DMS 273 treated with DMSO at 0.1 percent for 48 hours (cell line): Measurements from ENCODE around the gene REELD1.

Source experiments
- DNase-seq: peaks from one replicate; lab custom pipeline; 2025; lab: John Stamatoyannopoulos, UW

Gene REELD1

GRCh38 chr4:146214238-146214637, at the start of gene REELD1:
Gene REELD1 (plus strand): TSS chr4:146214538. CDS start chr4:146216953, 2,415 bp downstream.
- DNase-seq = no peak

- no peak for DNase-seq
These were observed 49.1 kb upstream of the REELD1 start for GRCh38 chr4:146165221-146165620.

- DNase-seq = no peak
These were observed 48.5 kb upstream of the REELD1 start for GRCh38 chr4:146165840-146166239.

- no peak for DNase-seq
These were observed 44.2 kb upstream of the REELD1 start for GRCh38 chr4:146170149-146170548.

GRCh38 chr4:146175541-146176453, 38.5 kb upstream of the REELD1 start, which contains the start of gene LSM6:
Gene LSM6 (plus strand): TSS chr4:146175718. CDS start chr4:146182922, 7,204 bp downstream.
- peak; percentile 50 for DNase-seq

- no peak for DNase-seq
These were observed 37.4 kb upstream of the REELD1 start for GRCh38 chr4:146176891-146177290.

- DNase-seq = no peak
These were observed 36.2 kb upstream of the REELD1 start for GRCh38 chr4:146178126-146178525.

- no peak for DNase-seq
These were observed 34.5 kb upstream of the REELD1 start for GRCh38 chr4:146179784-146180370.

- no peak for DNase-seq
These were observed 31.9 kb upstream of the REELD1 start for GRCh38 chr4:146182443-146182842.

GRCh38 chr4:146183209-146183608, 31.1 kb upstream of the REELD1 start:
- DNase-seq = no peak

GRCh38 chr4:146186041-146186440, 28.3 kb upstream of the REELD1 start:
- DNase-seq = no peak

- DNase-seq = no peak
These were observed 27.7 kb upstream of the REELD1 start for GRCh38 chr4:146186596-146186995.

- DNase-seq = no peak
These were observed 23.9 kb upstream of the REELD1 start for GRCh38 chr4:146190456-146190855.

GRCh38 chr4:146191766-146192458, 22.4 kb upstream of the REELD1 start:
- no peak for DNase-seq

GRCh38 chr4:146193628-146194027, 20.7 kb upstream of the REELD1 start:
- DNase-seq = no peak

- no peak for DNase-seq
These were observed 20.1 kb upstream of the REELD1 start for GRCh38 chr4:146194212-146194611.

- DNase-seq = no peak
These were observed 11.7 kb upstream of the REELD1 start for GRCh38 chr4:146202665-146203064.

GRCh38 chr4:146207410-146207809, 6.9 kb upstream of the REELD1 start:
- DNase-seq = no peak

- DNase-seq = no peak
These were observed 3.4 kb upstream of the REELD1 start for GRCh38 chr4:146210890-146211289.

- no peak for DNase-seq
These were observed 2.9 kb upstream of the REELD1 start for GRCh38 chr4:146211440-146211839.

- no peak for DNase-seq
These were observed 1.6 kb upstream of the REELD1 start for GRCh38 chr4:146212781-146213180.

- DNase-seq = no peak
These were observed 8.0 kb downstream of the REELD1 start for GRCh38 chr4:146222313-146222712.
